GM12873 (cell line): ENCODE data around the gene NCKAP5.

Source experiments
- TF ChIP-seq, protein P1 (sequence below): IDR thresholded peaks from 2 replicates; pipeline ENCODE4 v1.5.1; 2012; ENCODE audit warnings: low read depth, mild to moderate bottlenecking, moderate library complexity, low read length, control low read depth; ENCODE audit not compliant: insufficient read depth; ENCODE audit errors: missing control alignments

Gene NCKAP5

DNA sequence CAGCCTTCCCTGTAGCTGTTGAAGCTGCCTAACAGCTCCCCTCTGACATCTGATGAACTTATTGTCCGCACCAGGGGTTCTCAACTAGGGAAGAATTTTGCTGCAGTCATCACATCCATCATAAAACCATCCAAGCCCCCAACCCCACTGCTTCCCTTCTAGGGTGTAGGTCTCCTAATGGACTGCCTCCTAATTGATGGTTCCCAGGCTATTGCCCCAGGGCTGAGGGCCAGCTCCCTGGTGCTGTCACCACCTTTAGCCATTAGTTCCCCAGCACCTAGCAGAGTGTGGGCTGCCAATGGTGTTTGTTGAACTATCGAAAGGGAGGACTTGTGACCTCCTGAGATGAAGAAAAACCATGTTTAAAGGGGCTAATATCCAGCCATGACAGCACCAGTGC is 125.9 kb downstream of the NCKAP5 start:
- TF ChIP-seq, protein P1, sequence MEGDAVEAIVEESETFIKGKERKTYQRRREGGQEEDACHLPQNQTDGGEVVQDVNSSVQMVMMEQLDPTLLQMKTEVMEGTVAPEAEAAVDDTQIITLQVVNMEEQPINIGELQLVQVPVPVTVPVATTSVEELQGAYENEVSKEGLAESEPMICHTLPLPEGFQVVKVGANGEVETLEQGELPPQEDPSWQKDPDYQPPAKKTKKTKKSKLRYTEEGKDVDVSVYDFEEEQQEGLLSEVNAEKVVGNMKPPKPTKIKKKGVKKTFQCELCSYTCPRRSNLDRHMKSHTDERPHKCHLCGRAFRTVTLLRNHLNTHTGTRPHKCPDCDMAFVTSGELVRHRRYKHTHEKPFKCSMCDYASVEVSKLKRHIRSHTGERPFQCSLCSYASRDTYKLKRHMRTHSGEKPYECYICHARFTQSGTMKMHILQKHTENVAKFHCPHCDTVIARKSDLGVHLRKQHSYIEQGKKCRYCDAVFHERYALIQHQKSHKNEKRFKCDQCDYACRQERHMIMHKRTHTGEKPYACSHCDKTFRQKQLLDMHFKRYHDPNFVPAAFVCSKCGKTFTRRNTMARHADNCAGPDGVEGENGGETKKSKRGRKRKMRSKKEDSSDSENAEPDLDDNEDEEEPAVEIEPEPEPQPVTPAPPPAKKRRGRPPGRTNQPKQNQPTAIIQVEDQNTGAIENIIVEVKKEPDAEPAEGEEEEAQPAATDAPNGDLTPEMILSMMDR = no peak

DNA sequence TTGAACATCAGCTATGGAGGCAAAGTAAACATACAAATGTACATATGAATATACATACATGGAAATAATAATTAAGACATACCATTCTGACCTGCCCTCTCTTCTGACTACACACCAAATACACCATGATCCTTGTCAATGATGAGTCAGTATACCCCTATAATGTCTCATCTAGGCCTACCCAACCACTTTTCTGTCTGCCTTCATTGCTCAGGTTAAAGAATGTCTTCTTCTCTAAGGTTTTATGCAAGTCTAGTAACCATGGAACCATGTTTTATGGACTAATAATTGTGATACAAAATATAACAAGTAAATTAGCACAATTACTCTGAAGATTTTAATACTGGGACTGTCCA is 128.7 kb downstream of the NCKAP5 start:
- TF ChIP-seq, protein P1 = no peak

DNA sequence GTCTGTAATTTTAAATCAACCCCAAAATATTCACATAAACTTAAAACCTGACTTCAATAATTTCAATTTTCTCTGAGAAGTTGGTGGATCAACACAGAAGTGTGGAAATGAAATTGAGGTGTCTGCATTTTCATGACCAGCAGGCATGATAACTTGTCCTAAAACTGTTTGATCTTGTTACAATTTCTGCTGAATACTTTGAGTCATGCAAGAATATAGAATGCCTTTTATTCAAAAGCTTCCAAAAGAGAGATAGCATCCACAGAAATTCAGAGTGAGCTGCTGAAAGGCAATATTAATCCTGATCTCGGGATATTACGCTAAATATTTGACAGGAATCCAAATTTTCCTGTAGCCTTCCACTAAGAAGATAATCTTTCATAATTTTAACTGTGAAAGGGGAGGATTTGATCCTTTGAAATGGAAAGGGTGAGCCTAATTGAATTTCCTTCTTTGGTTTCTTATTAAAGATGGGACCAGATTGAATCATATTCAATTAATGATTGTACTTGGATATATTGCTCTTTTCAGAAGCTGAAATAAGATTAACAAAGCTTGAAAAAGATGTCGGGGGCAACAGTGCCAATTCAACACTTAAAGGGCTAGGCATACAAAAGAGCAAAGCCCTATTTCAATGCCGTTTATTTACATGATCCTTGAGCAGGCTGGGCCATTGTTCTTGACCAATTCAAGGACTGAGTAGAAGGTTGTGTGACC is 129.3 kb downstream of the NCKAP5 start:
- TF ChIP-seq, protein P1 = no peak

DNA sequence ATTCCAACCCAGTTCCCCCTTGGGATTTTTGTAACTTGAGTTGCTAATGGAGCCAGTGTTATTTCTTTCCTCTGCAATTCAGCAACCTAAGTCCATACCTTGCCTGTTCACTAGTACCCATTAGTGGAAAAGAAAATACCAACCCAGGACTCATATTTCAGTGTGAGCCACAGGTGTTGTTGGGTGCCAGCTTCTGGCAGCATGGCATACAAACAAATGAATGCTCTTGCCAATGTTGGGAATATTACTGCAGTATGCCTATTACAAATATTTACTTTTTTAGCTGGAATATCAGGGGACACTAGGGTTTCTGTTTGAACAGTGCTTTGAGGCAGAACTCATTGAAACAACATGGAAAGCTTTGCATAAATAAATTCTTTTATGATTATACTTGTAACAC is 130.2 kb downstream of the NCKAP5 start:
- TF ChIP-seq, protein P1 = no peak

DNA sequence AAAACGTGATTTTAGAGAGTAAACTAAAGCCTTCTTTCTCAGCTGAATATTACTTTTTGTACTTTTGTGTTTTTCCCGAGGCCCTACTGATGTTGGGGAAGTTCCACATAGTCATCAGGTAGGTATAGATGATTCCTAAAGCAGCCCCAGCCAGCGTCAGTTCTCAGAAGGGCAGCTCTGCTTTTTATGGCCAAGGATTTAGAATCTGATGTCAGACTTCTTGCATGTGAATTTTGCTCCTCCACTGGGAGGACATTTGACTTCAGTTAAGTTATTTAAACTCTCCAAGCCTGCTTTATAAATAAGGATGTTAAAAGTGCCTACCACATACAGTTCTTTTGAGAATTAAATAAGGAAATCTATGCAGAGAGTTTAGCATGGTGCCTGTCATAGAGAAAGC is 130.8 kb downstream of the NCKAP5 start:
- TF ChIP-seq, protein P1 = no peak

DNA sequence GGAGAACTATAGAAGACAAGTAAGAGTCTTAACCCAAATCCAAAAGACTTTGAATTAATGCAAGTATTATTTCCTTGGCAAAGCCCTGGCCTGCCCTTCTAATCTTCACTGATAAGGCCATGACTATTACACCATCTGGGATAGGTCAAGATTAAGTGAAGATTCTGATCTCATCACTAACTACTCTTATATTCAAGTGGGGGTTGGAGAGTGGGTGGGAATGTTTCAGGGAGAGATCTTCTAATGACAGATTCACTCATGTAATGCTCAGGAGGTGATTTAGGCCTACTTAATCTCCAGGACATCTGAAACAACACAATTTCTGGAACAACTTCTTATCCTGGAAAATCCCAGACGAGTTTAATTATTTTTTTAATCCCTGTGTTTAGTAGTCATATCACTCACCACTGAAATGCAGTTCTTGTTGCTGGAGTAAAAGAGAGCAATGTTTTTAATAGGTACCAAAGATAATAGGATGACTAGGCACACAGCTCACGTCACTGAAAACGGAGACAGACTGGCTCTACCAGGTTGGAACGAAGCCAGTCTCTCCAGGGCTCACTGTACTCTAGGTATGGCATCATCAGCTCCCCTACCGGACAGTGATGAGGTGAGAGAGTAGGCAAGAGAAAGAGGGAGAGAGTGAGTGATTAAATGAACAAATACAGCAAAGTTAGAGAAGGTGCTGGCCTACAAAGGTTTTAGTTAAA is 133.1 kb downstream of the NCKAP5 start:
- TF ChIP-seq, protein P1 = no peak
